ENCODE data around the gene SCN1B. TPM values are rescaled to one million over a fixed set of nuclear protein-coding genes. Genes with fewer than 3 reads are reported as not detected.

SCN1B gene
- 1.6 TPM for total RNA-seq

DNA sequence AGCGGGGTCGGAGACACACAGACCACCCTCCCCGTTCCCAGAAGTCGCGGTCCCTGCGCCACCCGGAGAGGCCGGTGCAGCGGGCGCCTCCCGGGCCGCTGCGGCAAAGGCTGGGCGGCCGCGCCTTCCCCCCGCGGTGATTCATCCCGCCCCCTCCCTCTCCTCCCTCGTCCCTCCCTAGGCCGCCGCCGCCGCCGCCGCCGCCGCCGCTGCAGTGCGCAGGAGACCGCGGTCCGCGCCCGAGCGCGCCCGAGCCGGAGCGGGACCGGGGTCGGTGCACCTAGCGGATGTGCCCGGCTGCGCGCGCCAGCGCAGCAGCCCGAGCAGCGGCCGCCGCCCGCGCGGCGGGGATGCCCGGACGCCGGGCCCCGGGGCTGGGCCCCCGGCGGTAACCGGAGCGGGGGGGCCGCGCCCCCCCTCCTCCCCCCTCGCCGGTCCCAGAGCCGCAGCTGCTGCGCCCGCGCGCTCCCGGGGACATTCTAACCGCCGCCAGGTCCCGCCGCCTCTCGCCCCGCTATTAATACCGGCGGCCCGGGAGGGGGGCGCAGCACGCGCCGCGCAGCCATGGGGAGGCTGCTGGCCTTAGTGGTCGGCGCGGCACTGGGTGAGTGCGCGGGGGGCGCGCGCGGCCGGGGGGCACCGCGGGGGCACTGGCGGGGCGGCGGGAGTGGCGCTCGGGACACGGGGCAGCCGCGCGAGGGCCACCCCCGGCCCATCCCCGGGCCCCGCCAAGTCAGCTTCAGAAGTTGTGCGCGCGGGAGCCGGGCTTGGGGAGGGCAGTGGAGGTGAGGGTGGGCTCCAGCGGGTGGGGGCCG, at the start of gene SCN1B:
Gene SCN1B (plus strand): TSS at position 214 of the 815 bp plus-strand sequence. CDS start 351 bp downstream, at position 565.

DNA sequence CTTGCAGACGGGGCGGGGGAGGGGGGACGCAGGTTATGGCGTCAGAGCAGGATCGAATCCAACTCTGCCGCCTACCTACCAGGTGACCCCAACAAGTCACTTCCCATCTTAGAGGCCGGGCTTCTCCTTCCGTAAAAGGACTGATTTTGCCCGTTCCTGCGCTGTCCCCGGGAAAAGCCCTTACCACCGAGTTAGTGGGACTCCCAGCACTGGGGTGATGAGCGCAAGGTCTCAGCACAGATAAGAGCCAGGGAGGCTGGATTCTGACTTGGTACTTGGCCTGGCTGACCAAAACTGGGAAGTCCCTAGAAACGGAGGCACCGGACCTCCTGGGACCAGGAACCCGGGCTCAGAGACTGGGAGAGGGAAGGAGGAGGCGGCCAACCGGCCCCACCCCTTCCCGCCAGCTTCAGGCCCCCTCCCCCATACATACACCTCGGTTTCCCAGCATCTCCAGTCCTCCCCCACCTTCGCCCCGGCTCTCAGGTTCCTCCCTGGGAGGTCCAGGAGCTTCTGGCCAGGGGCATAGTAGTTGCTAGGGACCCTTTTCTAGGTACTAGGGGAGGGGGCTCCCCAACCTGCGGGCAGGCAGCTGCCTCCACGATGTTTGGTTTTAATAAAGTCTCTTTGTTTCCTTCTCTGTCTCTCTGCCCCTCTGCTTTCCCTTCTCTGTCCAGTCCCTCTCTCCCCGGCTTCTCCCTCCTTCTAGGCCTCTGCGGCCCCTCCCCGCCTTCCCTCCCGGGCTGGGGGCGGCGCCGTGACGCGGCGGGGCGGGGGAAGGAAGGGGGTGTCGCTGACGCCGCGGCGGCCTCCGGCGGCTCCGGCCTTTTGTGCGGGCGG, 30.6 kb upstream of the SCN1B start, which contains the start of gene GRAMD1A:
Gene GRAMD1A (plus strand): TSS at position 826 of the 840 bp plus-strand sequence. CDS start 156 bp downstream, outside the sequence.

DNA sequence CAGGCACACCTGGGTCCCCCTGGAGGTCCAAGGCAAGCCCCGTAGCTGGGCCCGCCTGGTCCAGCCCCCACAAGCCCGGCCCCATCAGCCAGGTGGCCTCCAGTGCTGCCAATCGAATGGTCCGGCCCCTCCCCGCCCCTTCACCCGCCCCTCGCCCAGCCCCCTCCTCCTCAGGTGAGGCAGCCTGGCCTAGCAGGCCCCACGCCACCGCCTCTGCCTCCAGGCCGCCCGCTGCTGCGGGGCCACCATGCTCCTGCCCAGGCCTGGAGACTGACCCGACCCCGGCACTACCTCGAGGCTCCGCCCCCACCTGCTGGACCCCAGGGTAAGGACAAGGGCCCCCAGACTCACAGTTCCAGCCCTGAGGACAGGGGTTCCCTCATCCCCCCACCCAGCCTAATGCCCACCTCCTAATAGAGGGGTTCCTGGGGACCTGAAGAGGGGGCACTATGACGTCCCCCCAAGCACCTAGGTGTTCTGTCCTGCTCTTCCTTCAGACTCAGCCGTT, 11.3 kb downstream of the SCN1B start, which contains the start of gene HPN:
Gene HPN (plus strand): TSS at position 174 of the 508 bp plus-strand sequence. CDS start 786 bp downstream, outside the sequence.

Other genes starting within 250 kb of the SCN1B start
- 9.7 TPM for gene ZNF30, start 103.6 kb upstream of the SCN1B start, total RNA-seq
- 29.1 TPM for gene ZNF792, start 66.2 kb upstream of the SCN1B start, total RNA-seq
- gene GRAMD1A, start 30.1 kb upstream of the SCN1B start, total RNA-seq: 80.8 TPM
- gene HPN, start 11.3 kb downstream of the SCN1B start, total RNA-seq: not detected
- gene FXYD3, start 85.4 kb downstream of the SCN1B start, total RNA-seq: not detected
- 11.3 TPM for gene LGI4, start 104.6 kb downstream of the SCN1B start, total RNA-seq
- gene FXYD1, start 108.4 kb downstream of the SCN1B start, total RNA-seq: not detected
- gene FXYD7, start 112.8 kb downstream of the SCN1B start, total RNA-seq: 26.6 TPM
- gene FXYD5, start 124.3 kb downstream of the SCN1B start, total RNA-seq: not detected
- not detected for gene FAM187B, start 198.3 kb downstream of the SCN1B start, total RNA-seq
- 3.1 TPM for gene LSR, start 218.5 kb downstream of the SCN1B start, total RNA-seq
- 61.0 TPM for gene USF2, start 238.5 kb downstream of the SCN1B start, total RNA-seq

Data from parietal lobe (tissue), 1 donor.